Fibroblast of villous mesenchyme (primary cell): ENCODE data around the gene B3GNT2. TPM values are rescaled to one million over a fixed set of nuclear protein-coding genes. Genes with fewer than 3 reads are reported as not detected.

Source experiments
- DNase-seq: peaks from one replicate; pipeline ENCODE4 v3.0.0-alpha.2; 2010; ENCODE audit warnings: low read depth
- H3K4me3 ChIP-seq: 2 replicates; pipeline ENCODE4 v1.5.1; 2011; ENCODE audit warnings: low read depth, mild to moderate bottlenecking, low read length
- total RNA-seq: library from RNA; depleted of rRNA; stranded (reverse); fragments of >200 nt; gene quantifications from 2 replicates; pipeline ENCODE4 v1.2.3, GENCODE V29; 2012
- TF ChIP-seq, protein P1 (sequence below): IDR thresholded peaks from 2 replicates; pipeline ENCODE4 v1.5.1; 2012; ENCODE audit warnings: low read depth, mild to moderate bottlenecking, low read length; ENCODE audit not compliant: insufficient read depth

B3GNT2 gene
- total RNA-seq, 1 donor, result 26.3 TPM

DNA sequence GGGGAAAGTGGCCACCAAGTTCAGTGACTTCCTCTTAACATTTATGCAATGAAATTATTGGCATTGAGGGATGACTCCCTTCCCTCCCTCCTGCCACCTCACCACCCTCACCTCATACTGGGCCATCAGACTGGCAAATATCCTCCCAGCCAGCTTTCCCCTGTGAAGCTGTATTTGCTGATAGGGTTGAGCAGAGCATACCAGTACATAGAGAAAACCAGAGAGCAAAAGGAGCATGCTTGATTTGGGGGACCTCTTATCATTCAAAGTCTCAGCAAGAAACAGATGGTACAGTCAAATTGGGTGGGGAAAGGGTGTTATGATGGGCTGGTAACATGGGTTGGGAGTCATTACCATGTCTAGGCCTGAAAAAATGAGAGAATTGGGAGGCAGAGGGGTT lies 19.1 kb upstream of the B3GNT2 start:
- TF ChIP-seq, protein P1, sequence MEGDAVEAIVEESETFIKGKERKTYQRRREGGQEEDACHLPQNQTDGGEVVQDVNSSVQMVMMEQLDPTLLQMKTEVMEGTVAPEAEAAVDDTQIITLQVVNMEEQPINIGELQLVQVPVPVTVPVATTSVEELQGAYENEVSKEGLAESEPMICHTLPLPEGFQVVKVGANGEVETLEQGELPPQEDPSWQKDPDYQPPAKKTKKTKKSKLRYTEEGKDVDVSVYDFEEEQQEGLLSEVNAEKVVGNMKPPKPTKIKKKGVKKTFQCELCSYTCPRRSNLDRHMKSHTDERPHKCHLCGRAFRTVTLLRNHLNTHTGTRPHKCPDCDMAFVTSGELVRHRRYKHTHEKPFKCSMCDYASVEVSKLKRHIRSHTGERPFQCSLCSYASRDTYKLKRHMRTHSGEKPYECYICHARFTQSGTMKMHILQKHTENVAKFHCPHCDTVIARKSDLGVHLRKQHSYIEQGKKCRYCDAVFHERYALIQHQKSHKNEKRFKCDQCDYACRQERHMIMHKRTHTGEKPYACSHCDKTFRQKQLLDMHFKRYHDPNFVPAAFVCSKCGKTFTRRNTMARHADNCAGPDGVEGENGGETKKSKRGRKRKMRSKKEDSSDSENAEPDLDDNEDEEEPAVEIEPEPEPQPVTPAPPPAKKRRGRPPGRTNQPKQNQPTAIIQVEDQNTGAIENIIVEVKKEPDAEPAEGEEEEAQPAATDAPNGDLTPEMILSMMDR, result no peak

DNA sequence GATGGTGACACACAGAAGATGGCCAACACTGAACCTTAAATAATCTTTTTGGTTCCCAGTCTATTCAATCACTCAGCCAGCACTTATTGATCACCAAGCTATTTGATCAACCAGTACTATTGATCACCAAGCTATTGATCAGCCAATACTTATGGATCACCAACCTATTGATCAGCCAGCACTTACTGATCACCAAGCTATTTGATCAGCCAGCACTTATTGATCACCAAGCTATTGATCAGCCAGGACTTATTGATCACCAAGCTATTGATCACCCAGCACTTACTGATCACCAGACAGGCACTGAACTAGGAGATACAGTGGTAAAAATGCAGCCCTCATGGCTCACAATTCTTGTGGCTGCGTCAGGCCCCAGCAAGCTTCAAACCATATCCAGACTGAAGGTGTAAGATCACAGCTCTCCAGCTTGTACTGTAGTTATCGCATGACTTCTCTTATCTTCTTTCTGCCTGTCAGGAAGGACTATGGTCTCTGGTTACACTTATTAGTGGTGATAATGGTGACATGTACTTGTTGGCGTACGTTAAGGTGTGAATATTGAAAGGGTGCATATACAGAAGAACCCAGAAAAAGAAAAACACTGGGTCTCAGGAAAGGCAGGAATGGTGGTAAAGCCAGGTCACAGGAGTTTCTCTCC lies 18.4 kb upstream of the B3GNT2 start:
- TF ChIP-seq, protein P1, result no peak
- DNase-seq, result no peak
- no peak overlapping the region for H3K4me3 ChIP-seq

More for the DNA sequence above, 19.1 kb upstream of the B3GNT2 start:
- no peak overlapping the region for H3K4me3 ChIP-seq
- no peak for DNase-seq

DNA sequence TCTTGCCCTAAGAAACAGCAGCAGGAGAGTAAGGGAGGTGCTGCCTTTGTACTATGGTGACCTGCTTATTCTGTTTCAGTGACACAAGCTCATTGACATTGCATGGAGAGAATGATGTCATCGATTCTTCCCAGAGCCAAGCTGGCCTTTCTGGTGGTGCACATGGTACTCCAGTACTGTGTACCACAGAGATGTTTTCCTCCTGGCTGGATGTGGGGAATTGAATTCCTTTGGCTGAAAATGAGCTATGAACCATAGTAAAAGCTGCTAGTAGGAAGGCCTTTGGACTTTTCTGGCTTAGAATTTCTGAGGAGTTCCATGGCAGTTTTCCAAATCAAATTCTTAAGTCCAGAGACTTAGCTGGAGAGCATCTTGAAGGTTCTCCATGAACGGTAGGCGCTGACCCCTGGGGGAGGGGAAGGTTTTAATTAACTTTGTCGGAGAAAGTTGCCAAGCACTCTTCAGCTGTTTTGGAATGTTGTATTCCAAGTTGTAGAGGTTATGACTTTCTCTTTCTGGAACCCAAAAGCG lies 17.1 kb upstream of the B3GNT2 start:
- DNase-seq, result peak; percentile 23
- no peak overlapping the region for H3K4me3 ChIP-seq
- TF ChIP-seq, protein P1, result no peak

DNA sequence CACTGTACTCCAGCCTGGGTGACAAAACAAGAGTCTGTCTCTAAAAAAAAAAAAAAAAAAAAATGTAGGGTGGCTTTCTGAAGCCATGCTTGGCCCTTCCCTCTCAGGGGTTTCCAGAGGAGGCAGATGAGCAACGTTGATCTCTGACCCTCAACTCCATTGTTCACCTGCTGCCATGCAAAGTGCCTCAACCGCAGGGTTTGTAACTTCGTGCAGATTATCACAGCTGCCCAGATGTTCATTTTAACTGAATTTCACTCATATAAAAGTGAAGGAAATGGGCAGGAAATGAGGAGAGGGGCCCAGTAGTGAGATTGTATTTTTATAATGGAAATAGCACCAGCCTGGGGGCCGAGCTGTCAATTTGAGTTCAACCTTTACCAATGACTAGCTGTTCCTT lies 14.9 kb upstream of the B3GNT2 start:
- DNase-seq, result no peak
- H3K4me3 ChIP-seq, result no peak overlapping the region
- TF ChIP-seq, protein P1, result no peak

DNA sequence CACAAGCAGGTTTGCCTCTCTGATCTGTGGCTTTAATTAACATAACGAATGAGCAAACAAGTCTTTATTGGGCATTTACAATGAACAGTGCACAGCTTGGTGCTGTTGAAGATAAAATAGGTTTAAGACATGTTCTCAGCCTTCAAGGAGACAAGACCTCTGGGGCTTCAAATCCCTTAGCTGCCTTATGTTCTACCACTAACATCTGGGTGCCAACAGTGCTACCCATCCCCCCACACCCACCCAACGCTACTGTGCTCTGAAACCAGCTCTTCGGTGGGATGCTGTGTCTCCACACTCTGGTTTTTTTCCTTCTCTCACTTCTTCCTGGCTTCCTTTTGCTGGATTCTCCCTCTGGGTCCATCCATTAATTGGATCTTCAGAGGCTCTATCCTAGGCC lies 14.1 kb upstream of the B3GNT2 start:
- TF ChIP-seq, protein P1, result no peak
- DNase-seq, result no peak
- H3K4me3 ChIP-seq, result no peak overlapping the region

DNA sequence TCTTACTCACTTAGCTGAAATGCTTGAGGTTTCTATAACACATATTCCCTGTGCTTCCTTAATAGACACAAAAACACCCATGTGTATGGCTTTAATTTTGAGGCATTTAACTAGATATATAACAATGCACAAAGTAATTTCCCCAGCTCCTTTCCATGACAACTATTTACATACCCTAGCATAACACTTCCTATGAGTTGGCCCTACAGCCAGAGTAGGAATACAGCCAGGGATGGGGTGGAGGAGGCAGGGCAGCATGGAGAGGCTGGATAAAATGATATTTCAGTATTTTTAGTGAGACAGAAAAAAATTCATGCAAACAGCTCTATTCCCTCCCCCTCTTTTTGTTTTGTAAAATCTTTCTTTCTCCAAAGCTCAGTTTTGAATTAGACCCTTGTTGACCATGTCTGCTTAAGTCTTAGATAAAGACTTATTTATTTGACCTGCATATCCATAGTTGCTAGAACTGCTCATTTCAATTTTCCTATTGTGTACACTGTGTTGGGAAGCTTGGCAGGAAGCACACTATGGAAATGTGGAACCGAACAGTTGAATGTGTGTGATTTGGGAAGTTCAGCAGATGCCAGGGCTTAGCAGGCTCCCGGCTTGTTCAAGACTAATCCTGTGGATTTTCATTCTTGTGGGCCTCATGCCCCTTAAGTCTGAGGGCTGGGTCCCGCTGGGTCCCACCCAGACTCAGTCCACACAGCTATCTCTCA lies 11.2 kb upstream of the B3GNT2 start:
- TF ChIP-seq, protein P1, result no peak
- no peak for DNase-seq
- H3K4me3 ChIP-seq, result no peak overlapping the region
